22Rv1 (cell line): ENCODE measurements around the gene MT1X.
A peak's percentile ranks its signal among the peaks of the same experiment; 100 is the strongest.

ENCODE experiments used
- H3K27ac ChIP-seq: fragments of 450-650 bp; 2 replicates; pipeline ENCODE4 v1.5.1; 2017
- ZFX ChIP-seq: fragments of 450-650 bp; IDR thresholded peaks from 2 replicates; pipeline ENCODE4 v1.6.1; 2017; ENCODE audit warnings: antibody characterized with exemption, borderline replicate concordance
- TF ChIP-seq, protein P1 (sequence below): fragments of 450-650 bp; IDR thresholded peaks from 2 replicates; pipeline ENCODE4 v1.5.1; 2017; ENCODE audit warnings: mild to moderate bottlenecking

Gene MT1X

DNA sequence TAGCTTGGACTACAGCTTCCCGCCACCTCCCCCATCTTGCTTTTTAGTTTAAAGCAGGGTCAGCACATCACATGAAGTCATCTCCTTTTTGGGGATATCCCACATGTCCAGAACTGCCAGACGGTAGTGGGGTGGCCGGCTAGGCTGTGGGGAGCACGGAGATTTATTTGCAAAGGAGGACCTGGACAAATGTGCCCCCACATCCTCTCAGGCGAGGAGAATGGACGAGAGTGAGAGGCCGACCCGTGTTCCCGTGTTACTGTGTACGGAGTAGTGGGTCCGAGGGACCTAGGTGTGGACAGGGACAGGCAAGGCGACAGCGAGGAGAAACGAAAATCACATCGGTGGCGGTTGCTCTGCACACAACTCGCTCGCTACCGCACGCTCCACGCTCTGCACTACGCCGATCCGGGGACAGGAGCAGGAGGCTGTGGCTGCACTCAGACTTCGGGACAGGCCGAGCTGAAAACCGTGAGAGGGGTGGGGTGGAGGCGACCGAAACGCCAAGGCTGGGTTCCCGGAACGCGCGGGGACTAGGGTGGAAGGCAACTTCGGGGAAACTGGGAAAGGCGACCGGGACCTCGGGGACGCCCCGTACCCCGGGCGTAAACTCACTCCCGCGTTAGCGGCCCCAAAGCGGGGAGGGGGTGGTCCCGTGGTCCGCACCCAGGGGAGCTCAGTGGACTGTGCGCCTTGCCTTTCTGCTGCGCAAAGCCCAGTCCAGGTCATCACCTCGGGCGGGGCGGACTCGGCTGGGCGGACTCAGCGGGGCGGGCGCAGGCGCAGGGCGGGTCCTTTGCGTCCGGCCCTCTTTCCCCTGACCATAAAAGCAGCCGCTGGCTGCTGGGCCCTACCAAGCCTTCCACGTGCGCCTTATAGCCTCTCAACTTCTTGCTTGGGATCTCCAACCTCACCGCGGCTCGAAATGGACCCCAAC is 44.2 kb upstream of the MT1X start, which contains the start of gene MT1A:
MT1A (plus strand) TSS at position 853 of the 937 bp plus-strand sequence; CDS start at position 926, 73 bp downstream.
- no peak within 1 kb of the TSS for H3K27ac ChIP-seq
- TF ChIP-seq, protein P1, sequence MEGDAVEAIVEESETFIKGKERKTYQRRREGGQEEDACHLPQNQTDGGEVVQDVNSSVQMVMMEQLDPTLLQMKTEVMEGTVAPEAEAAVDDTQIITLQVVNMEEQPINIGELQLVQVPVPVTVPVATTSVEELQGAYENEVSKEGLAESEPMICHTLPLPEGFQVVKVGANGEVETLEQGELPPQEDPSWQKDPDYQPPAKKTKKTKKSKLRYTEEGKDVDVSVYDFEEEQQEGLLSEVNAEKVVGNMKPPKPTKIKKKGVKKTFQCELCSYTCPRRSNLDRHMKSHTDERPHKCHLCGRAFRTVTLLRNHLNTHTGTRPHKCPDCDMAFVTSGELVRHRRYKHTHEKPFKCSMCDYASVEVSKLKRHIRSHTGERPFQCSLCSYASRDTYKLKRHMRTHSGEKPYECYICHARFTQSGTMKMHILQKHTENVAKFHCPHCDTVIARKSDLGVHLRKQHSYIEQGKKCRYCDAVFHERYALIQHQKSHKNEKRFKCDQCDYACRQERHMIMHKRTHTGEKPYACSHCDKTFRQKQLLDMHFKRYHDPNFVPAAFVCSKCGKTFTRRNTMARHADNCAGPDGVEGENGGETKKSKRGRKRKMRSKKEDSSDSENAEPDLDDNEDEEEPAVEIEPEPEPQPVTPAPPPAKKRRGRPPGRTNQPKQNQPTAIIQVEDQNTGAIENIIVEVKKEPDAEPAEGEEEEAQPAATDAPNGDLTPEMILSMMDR, result no peak
- TF ChIP-seq ZFX, result no peak

DNA sequence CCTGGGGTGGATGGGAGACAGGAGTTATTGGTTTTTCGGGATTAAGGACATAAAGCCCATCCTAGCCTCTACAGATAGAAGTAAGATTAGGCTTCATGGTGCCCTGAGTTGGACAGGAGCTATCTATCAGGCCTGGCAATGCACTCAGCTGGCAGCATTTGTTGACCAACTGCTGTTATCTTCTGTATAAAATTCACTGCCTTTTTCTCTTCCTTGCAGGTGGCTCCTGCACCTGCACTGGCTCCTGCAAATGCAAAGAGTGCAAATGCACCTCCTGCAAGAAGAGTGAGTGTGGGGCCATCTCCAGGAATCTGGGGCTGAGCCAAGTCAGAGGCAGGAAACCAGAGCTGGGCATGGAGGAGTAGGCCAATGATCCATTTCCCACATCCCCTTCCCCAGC is 43.2 kb upstream of the MT1X start:
- no peak overlapping the region for H3K27ac ChIP-seq
- no peak for TF ChIP-seq ZFX
- TF ChIP-seq, protein P1, result no peak

DNA sequence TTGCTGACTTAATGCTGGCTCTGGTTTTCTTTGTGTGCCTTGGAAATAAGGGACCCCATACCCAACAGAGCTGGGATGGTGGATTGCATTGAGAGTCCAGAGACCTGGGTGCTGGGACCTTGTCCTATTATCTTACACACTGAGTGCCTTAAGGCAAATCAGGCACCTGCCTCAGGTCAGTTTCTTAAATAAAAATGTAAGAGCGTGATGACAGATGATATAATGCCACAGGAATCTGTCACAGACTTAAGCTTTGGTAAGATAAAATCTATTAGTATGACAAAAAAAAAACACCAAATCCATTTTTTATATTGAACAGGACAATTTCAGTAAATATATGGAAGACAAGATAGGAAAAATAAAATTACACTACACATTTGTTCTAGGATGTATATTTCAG is 42.2 kb upstream of the MT1X start:
- H3K27ac ChIP-seq, result no peak overlapping the region
- no peak for TF ChIP-seq ZFX
- TF ChIP-seq, protein P1, result no peak

DNA sequence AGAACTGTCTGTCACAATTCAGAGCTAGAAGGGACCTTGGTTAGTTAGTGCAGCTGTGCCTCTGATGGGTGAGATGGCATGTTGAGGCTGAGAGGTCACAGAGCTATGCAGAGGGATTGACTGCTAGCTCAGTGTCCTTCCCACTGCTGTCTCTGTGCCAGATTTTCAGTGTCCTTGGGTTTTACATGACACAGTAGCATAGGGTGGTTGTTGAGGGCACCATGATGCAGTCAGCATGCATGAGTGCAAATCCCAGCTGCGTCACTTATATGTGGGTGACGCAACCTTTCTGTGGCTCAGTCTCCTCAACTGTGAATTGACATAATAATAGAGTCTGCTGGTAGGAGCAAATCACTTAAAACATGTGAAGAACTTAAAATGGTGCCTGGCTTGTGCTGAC is 41.1 kb upstream of the MT1X start:
- no peak overlapping the region for H3K27ac ChIP-seq
- TF ChIP-seq, protein P1, result no peak
- no peak for TF ChIP-seq ZFX

DNA sequence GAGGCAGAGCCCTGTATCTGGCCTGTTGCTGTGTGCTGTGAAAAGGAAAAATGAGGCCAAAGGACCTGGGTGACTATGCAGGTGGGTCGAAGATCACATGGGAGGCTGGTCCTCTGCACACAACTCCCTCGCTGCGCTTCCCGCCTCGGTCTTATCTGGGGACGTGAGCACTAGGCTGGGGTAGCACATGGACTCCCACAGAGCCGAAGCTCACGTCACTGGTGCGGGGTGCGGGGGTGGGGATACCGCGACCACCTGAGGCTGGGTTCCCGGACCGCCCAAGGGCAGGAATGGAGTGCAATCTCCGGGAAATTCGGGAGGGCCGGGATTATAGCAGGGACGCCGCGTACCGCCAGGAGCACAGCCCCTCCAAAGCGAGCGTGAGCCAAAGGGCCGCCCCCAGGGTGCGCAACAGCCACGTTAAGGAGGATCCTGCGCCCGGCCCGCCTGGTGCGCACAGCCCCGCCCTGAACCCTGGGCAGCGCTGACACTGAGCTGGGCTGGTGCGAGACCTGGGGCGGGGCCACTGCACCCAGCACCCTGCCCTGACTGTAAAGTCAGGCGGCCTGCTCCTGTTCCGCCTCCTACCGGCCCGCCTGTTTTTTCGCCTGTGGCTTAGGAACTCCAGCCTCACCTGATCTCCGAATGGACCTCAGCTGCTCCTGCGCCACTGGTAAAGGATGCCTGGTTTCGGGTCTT is 39.0 kb upstream of the MT1X start:
- TF ChIP-seq ZFX, result no peak
- TF ChIP-seq, protein P1, result peak; percentile 80
- H3K27ac ChIP-seq, result no peak overlapping the region

DNA sequence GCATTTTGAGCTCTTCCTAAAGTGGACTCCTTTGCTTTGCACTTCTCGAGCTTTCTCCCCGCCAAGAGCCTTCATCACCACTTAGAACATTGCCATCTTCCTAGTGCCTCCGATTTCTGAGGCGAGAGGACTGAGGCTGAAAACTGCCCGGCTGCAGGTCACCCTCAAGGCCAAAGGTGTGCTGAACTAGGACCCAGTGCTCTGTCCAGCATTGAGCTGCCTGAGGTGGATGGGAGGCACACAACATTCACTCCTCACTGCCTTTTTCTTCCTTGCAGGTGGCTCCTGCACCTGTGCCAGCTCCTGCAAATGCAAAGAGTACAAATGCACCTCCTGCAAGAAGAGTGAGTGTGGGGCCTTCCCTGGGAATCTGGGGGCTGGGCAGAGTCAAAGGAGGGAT is 38.4 kb upstream of the MT1X start:
- no peak overlapping the region for H3K27ac ChIP-seq
- no peak for TF ChIP-seq ZFX
- TF ChIP-seq, protein P1, result peak; percentile 36; the same call in 1 of the 2 replicates
